ENCODE measurements around the gene RAMACL.
"Not testable (repeated sequence)": the region's sequence is repeated elsewhere in the genome, so short reads cannot be mapped to it uniquely, and the experiment has no call there.

Gene RAMACL

GRCh38 chr6:166595061-166595780 is 8.7 kb upstream of the RAMACL start:
- no peak for DNase-seq

- DNase-seq = no peak
Measured at GRCh38 chr6:166592821-166593220, 6.3 kb upstream of the RAMACL start.

GRCh38 chr6:166591961-166592520 is 5.6 kb upstream of the RAMACL start:
- no peak for DNase-seq

- no peak for DNase-seq
Measured at GRCh38 chr6:166591026-166591425, 4.5 kb upstream of the RAMACL start.

GRCh38 chr6:166589786-166590574 is 3.5 kb upstream of the RAMACL start:
- no peak for DNase-seq

GRCh38 chr6:166589337-166589731 is 2.9 kb upstream of the RAMACL start:
- DNase-seq = no peak

- DNase-seq = no peak
Measured at GRCh38 chr6:166588691-166589336, 2.3 kb upstream of the RAMACL start.

GRCh38 chr6:166587631-166588413 is 1.3 kb upstream of the RAMACL start:
- DNase-seq = no peak

GRCh38 chr6:166584853-166585429 is 1.5 kb downstream of the RAMACL start:
- DNase-seq = no peak

- DNase-seq = no peak
Measured at GRCh38 chr6:166584155-166584554, 2.3 kb downstream of the RAMACL start.

- no peak for DNase-seq
Measured at GRCh38 chr6:166583230-166583965, 3.1 kb downstream of the RAMACL start.

GRCh38 chr6:166582258-166582657 is 4.2 kb downstream of the RAMACL start:
- no peak for DNase-seq

- not testable (repeated sequence) for DNase-seq
Measured at GRCh38 chr6:166581801-166582200, 4.7 kb downstream of the RAMACL start.

- no peak for DNase-seq
Measured at GRCh38 chr6:166581091-166581511, 5.4 kb downstream of the RAMACL start.

GRCh38 chr6:166580076-166581050 is 6.1 kb downstream of the RAMACL start:
- DNase-seq = no peak

- DNase-seq = no peak
Measured at GRCh38 chr6:166579237-166579850, 7.1 kb downstream of the RAMACL start.

- no peak for DNase-seq
Measured at GRCh38 chr6:166578536-166579236, 7.8 kb downstream of the RAMACL start.

GRCh38 chr6:166575205-166575604 is 11.3 kb downstream of the RAMACL start:
- no peak for DNase-seq

Measured in central memory CD4-positive, alpha-beta T cell (primary cell).